ENCODE measurements around the gene MDM4.
A peak's percentile ranks its signal among the peaks of the same experiment; 100 is the strongest.

MDM4 gene

GRCh38 chr1:204577794-204578478, 61.7 kb downstream of the MDM4 start:
- TF ChIP-seq EZH2 (optimal IDR thresholded peaks at IDR 0.05; ENCODE audit: low read depth, low read length): no peak
- TF ChIP-seq CTCF (IDR thresholded peaks at IDR 0.05; ENCODE audit: low read length): no peak
- no peak for TF ChIP-seq EZH2phosphoT487 (IDR thresholded peaks at IDR 0.05; ENCODE audit: low read length)
- DNase-seq: peak; percentile 16
- peak overlapping the region; percentile 71 for H3K4me3 ChIP-seq (ENCODE audit: low read length)
- no peaks in the 10 kb centered on the region for H3K27me3 ChIP-seq (replicated peaks; ENCODE audit: insufficient read depth, low read length)
- H3K4me1 ChIP-seq (ENCODE audit: low read length): peaks cover 21% of the 10 kb centered on the region
- peak overlapping the region; percentile 60; the same call in 1 of the 2 replicates for H3K9ac ChIP-seq (ENCODE audit: low read length)
- H3K79me2 ChIP-seq (ENCODE audit: low read length): no peaks in the 10 kb centered on the region
- H4K20me1 ChIP-seq (ENCODE audit: insufficient read depth, low read length): no peaks in the 10 kb centered on the region
- no peaks in the 10 kb centered on the region for H3K9me3 ChIP-seq (replicated peaks; ENCODE audit: insufficient read depth, low read length)
- H3K9me2 ChIP-seq (replicated peaks; ENCODE audit: insufficient read depth, low read length): no peaks in the 10 kb centered on the region
- 0 out of 2 replicates have a peak overlapping the region, but pooled peaks have one; percentile 68 for H2AFZ ChIP-seq (ENCODE audit: low read length)
- H3K36me3 ChIP-seq (replicated peaks; ENCODE audit: insufficient read depth, low read length): no peaks in the 10 kb centered on the region
- H3K4me2 ChIP-seq (ENCODE audit: low read depth, low read length): peak overlapping the region; percentile 94
- H3K27ac ChIP-seq (ENCODE audit: low read length): peak overlapping the region; percentile 78
- peaks cover 22% of the 10 kb centered on the region for H3F3A ChIP-seq (ENCODE audit: insufficient read depth, low read length)

GRCh38 chr1:204578867-204579664, 62.9 kb downstream of the MDM4 start:
- DNase-seq: peak; percentile 87
- Histone ChIP-seq H3K27me3 (replicated peaks; ENCODE audit: insufficient read depth, low read length) (no peaks in the 10 kb centered on the region), H3K79me2 (ENCODE audit: low read length) (no peaks in the 10 kb centered on the region), H3K4me1 (ENCODE audit: low read length) (peaks cover 21% of the 10 kb centered on the region), H3K4me2 (ENCODE audit: low read depth, low read length) (peak overlapping the region; percentile 94), H3K9ac (ENCODE audit: low read length) (peak overlapping the region; percentile 60), H3K4me3 (ENCODE audit: low read length) (peak overlapping the region; percentile 71), H4K20me1 (ENCODE audit: insufficient read depth, low read length) (no peaks in the 10 kb centered on the region), H3K36me3 (replicated peaks; ENCODE audit: insufficient read depth, low read length) (no peaks in the 10 kb centered on the region), H3K9me3 (replicated peaks; ENCODE audit: insufficient read depth, low read length) (no peaks in the 10 kb centered on the region), H3K27ac (ENCODE audit: low read length) (peak overlapping the region; percentile 78), H2AFZ (ENCODE audit: low read length) (peak overlapping the region; percentile 68), H3K9me2 (replicated peaks; ENCODE audit: insufficient read depth, low read length) (no peaks in the 10 kb centered on the region), H3F3A (ENCODE audit: insufficient read depth, low read length) (peaks cover 22% of the 10 kb centered on the region)
- TF ChIP-seq EZH2phosphoT487 (IDR thresholded peaks at IDR 0.05; ENCODE audit: low read length): no peak
- no peak for TF ChIP-seq EZH2 (optimal IDR thresholded peaks at IDR 0.05; ENCODE audit: low read depth, low read length)
- no peak for TF ChIP-seq CTCF (IDR thresholded peaks at IDR 0.05; ENCODE audit: low read length)

- Histone ChIP-seq H3K27me3 (replicated peaks; ENCODE audit: insufficient read depth, low read length) (no peaks in the 10 kb centered on the region), H3K36me3 (replicated peaks; ENCODE audit: insufficient read depth, low read length) (no peaks in the 10 kb centered on the region), H3K9ac (ENCODE audit: low read length) (peak overlapping the region; percentile 60), H3K79me2 (ENCODE audit: low read length) (no peaks in the 10 kb centered on the region), H3F3A (ENCODE audit: insufficient read depth, low read length) (peaks cover 22% of the 10 kb centered on the region), H3K9me3 (replicated peaks; ENCODE audit: insufficient read depth, low read length) (no peaks in the 10 kb centered on the region), H3K9me2 (replicated peaks; ENCODE audit: insufficient read depth, low read length) (no peaks in the 10 kb centered on the region), H2AFZ (ENCODE audit: low read length) (peak overlapping the region; percentile 68), H3K4me1 (ENCODE audit: low read length) (peaks cover 21% of the 10 kb centered on the region), H3K27ac (ENCODE audit: low read length) (peak overlapping the region; percentile 78; the same call in 1 of the 2 replicates), H3K4me3 (ENCODE audit: low read length) (peak overlapping the region; percentile 71), H3K4me2 (ENCODE audit: low read depth, low read length) (peak overlapping the region; percentile 94), H4K20me1 (ENCODE audit: insufficient read depth, low read length) (no peaks in the 10 kb centered on the region)
- TF ChIP-seq EZH2phosphoT487 (IDR thresholded peaks at IDR 0.05; ENCODE audit: low read length) (no peak), CTCF (IDR thresholded peaks at IDR 0.05; ENCODE audit: low read length) (no peak), EZH2 (optimal IDR thresholded peaks at IDR 0.05; ENCODE audit: low read depth, low read length) (no peak)
- DNase-seq: no peak
Observed at GRCh38 chr1:204579681-204580080, 63.5 kb downstream of the MDM4 start.
